ENCODE results near the gene CTDSPL2. TPM values are rescaled to one million over a fixed set of nuclear protein-coding genes. Genes with fewer than 3 reads are reported as not detected.

Gene CTDSPL2
- total and polyA plus RNA-seq, 2 of the 8 experiments (the other 6 are each of a cell fraction or from before 2014, with no cell fraction given): 25.2 to 64.7 TPM

- TF ChIP-seq HDAC2 (IDR thresholded peaks at IDR 0.05; ENCODE audit: borderline replicate concordance in 1 of 2, low read depth in 2 of 2, low read length in 2 of 2) (no peak), SIRT6 (IDR thresholded peaks at IDR 0.05; ENCODE audit: low read length) (no peak), RBBP5 (IDR thresholded peaks at IDR 0.05; ENCODE audit: borderline replicate concordance, low read depth, low read length) (no peak), CHD1 (IDR thresholded peaks at IDR 0.05; ENCODE audit: low read depth, low read length) (no peak), MAFK (IDR thresholded peaks at IDR 0.05; ENCODE audit: low read depth, low read length) (no peak)
Observed at GRCh38 chr15:44501768-44502366, 74.4 kb downstream of the CTDSPL2 start (continued).
